Lower lobe of right lung (tissue), 2 donors: ENCODE measurements around the gene TPCN2. TPM values are rescaled to one million over a fixed set of nuclear protein-coding genes. Genes with fewer than 3 reads are reported as not detected.

ENCODE experiments used
- ATAC-seq, 2 donors: fragments of 200-7000 bp; cut with Tn5 transposase; one replicate each; pipeline ENCODE4 v1.9.1; 2020 to 2022; ENCODE audit warnings: mild to moderate bottlenecking in 2 of 2, moderate library complexity in 2 of 2
- DNase-seq: peaks from one replicate; pipeline ENCODE4 v3.0.0-alpha.2; 2020
- H3K27ac ChIP-seq: fragments of 200-600 bp; one replicate; pipeline ENCODE4 v1.8.0; 2022
- H3K27me3 ChIP-seq: fragments of 200-600 bp; one replicate; pipeline ENCODE4 v1.8.0; 2022; ENCODE audit warnings: low read depth
- H3K36me3 ChIP-seq: fragments of 200-600 bp; one replicate; pipeline ENCODE4 v1.8.0; 2022; ENCODE audit warnings: mild to moderate bottlenecking
- H3K4me1 ChIP-seq: fragments of 200-600 bp; one replicate; pipeline ENCODE4 v1.8.0; 2022
- H3K4me3 ChIP-seq: fragments of 200-600 bp; one replicate; pipeline ENCODE4 v1.8.0; 2022; ENCODE audit warnings: mild to moderate bottlenecking
- H3K9me3 ChIP-seq: fragments of 200-600 bp; one replicate; pipeline ENCODE4 v1.8.0; 2022
- CTCF ChIP-seq: fragments of 200-600 bp; IDR thresholded peaks from one replicate; pipeline ENCODE4 v1.8.0; 2022; ENCODE audit warnings: antibody characterized with exemption, mild to moderate bottlenecking
- intact Hi-C: fragments of 100-400 bp; cut with DNase I; formaldehyde crosslinking; loops from one replicate; pipeline ENCODE4 v1.11.0; 2022
- total RNA-seq: library from RNA; stranded (reverse); fragmentation: NEBNext Ultra II Directional; extraction: Animal tissue kit (Norgen Biotek cat#: 25700); gene quantifications from one replicate; pipeline ENCODE4 v1.2.1, GENCODE V29; 2021
- donor health status: DM: no; HTN: yes; CAD: no; lungs with severe emphysema.

The TPCN2 gene
- total RNA-seq, 1 donor from 2014 or later, result 18.2 TPM

DNA sequence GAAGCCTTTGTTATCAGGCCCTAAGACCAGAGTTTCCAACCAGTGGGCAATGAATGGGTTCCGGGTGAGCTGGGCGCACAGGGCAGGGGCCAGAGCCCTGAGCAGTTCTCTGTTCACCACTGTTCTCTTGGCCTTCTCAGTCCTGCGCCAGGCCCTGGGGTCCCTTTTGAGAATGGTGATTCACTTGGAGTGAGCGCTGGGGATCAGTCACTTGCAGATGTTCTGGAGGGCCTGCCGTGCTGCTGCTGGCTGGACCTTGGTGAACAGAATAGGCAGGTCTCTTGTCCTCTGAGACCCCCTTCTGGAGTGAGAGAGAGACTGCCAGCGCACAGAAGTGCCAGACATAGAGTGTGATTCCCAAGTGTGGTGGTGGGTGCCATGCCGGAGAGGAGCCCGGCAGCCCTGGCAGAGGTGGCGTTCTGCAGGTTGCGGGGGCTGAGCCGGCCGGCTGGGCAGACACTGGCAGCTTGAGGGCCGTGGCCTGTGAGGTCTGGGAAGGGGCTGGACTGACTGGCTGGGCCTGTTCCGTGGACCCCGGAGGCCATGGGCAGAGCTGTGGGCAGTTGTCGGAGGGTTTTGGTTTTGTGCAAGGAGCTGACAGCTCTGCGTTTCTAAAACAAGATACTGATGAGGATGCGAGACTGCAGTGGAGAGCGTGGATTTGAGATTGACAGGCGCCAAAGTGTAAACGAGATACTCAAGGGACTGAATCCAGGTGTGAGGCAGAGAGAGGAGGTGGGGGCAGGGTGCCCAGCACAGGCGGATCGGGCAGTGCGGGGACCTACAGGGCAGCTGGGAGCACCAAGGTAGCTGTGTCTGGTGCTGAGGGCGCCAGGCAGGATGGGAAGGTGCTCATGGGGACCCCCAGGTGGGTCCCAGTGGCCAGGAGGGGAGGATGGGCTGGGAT lies 12.3 kb downstream of the TPCN2 start:
- H3K27me3 ChIP-seq, result no peaks in the 10 kb centered on the region
- H3K4me1 ChIP-seq, result peaks cover 1% of the 10 kb centered on the region
- no peak overlapping the region for H3K27ac ChIP-seq
- no peak for TF ChIP-seq CTCF
- DNase-seq (no peak), ATAC-seq (no peak)
- no peaks in the 10 kb centered on the region for H3K9me3 ChIP-seq
- H3K36me3 ChIP-seq, result peaks cover 66% of the 10 kb centered on the region
- intact Hi-C loops, result no loop called here
- H3K4me3 ChIP-seq, result no peak overlapping the region

DNA sequence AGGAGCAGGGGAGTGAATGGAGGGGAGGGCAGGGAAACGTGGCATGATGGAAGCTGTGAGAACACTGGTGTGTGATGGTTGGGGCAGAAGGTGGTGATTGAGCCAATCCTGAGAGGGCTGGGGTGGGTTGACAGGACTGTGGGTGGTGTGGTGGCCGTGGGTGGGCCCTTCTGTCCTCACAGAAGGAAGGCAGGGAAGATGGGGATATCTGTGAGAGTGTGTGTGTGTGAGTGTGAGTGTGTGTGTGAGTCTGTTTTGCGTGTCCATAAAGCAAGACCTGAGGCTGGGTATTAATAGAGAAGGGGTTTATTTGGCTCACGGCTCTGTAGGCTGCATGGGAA lies 13.0 kb downstream of the TPCN2 start:
- Histone ChIP-seq H3K27ac (no peak overlapping the region), H3K36me3 (peaks cover 66% of the 10 kb centered on the region), H3K4me3 (no peak overlapping the region), H3K4me1 (no peaks in the 10 kb centered on the region), H3K27me3 (no peaks in the 10 kb centered on the region), H3K9me3 (no peaks in the 10 kb centered on the region)
- ATAC-seq, result no peak
- DNase-seq, result no peak
- intact Hi-C loops, result no loop called here
- TF ChIP-seq CTCF, result no peak

- TF ChIP-seq CTCF, result no peak
- intact Hi-C loops, result no loop called here
- H3K36me3 ChIP-seq, result peaks cover 64% of the 10 kb centered on the region
These were observed 13.6 kb downstream of the TPCN2 start for GRCh38 chr11:69062169-69062855.

DNA sequence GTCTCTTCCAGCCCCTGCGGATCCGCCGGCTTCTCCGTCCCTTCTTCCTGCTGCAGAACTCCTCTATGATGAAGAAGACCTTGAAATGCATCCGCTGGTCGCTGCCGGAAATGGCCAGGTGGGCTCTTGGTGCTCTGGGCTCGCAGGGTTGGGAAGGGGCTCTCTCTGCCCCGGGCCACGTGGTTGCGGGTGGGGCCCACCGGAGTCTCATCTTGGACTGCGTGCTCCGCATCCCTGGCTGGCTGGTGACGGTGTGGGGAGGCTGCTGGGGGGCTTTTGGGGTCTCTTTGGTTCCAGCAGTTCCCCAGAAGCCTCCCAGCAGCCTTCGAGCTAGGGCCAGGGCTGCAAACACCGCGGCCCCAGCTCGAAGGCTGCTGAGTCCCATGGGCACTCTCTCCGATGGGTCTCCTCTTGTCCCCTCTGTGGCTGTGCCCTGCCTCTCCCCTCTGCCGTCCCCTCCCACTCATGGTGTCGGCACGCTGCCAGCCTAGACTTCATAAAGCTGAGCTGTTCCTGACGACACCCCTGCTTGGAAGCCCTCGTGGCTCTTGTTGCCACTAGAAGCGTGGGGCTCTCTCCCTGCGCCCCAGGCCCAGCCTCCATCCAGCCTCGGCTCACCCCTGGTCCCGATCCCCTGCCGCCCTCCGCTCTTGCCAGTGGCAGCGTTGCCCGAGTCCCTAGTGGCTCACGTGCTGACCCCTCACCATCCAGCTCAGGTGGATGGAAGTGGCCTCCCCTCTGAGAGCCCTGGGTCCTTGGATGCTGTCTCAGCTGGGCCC lies 14.3 kb downstream of the TPCN2 start:
- no peak for TF ChIP-seq CTCF
- H3K9me3 ChIP-seq, result no peaks in the 10 kb centered on the region
- no peaks in the 10 kb centered on the region for H3K4me1 ChIP-seq
- no peak for DNase-seq
- H3K27ac ChIP-seq, result no peak overlapping the region
- ATAC-seq, result no peak
- no peaks in the 10 kb centered on the region for H3K27me3 ChIP-seq
- peaks cover 57% of the 10 kb centered on the region for H3K36me3 ChIP-seq
- no peak overlapping the region for H3K4me3 ChIP-seq
- intact Hi-C loops, result no loop called here

More at GRCh38 chr11:69062169-69062855, 13.6 kb downstream of the TPCN2 start:
- DNase-seq (no peak), ATAC-seq (peak in 1 of 2 donors; percentile 7)
- Histone ChIP-seq H3K27ac (no peak overlapping the region), H3K4me1 (no peaks in the 10 kb centered on the region), H3K27me3 (no peaks in the 10 kb centered on the region), H3K9me3 (no peaks in the 10 kb centered on the region), H3K4me3 (no peak overlapping the region)

DNA sequence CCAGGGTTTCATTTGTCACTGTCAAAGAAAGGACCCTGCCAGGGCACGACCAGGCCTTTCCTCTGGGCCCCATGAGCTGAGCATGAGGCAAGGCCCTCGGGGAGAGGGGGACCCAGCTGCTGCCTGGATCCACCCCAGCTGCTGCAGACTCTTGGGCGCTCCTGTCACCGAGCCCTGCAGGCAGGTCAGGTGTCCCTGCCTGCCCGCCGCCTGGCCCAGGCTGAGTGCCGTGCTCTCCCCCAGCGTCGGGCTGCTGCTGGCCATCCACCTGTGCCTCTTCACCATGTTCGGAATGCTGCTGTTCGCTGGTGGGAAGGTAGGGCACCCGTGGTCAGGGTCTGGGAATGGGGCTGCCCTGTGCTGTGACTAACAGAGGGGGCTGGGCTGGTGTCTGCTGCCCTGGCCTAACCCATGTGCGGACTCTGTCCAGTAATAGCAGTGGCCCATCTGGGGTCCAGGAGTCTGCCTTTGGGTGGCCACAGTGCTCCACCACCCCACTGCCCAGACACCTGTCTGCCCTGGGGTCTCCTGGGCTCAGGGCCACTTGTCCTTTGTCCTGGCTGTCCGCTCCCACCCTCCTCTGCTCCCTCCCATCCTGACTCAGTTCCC lies 15.0 kb downstream of the TPCN2 start:
- no peaks in the 10 kb centered on the region for H3K9me3 ChIP-seq
- H3K4me3 ChIP-seq, result no peak overlapping the region
- no peak for DNase-seq
- no peaks in the 10 kb centered on the region for H3K4me1 ChIP-seq
- H3K27me3 ChIP-seq, result no peaks in the 10 kb centered on the region
- intact Hi-C loops, result no loop called here
- ATAC-seq, result no peak
- no peak for TF ChIP-seq CTCF
- H3K27ac ChIP-seq, result no peak overlapping the region
- H3K36me3 ChIP-seq, result peaks cover 51% of the 10 kb centered on the region
